H1 (cell line): ENCODE results near the gene ETV2. TPM values are rescaled to one million over a fixed set of nuclear protein-coding genes. Genes with fewer than 3 reads are reported as not detected.

Source experiments
- GABPA ChIP-seq: IDR thresholded peaks from 2 replicates; pipeline ENCODE4 v1.6.1; 2011; ENCODE audit warnings: mild to moderate bottlenecking, low read length, moderate library complexity, borderline replicate concordance; ENCODE audit not compliant: insufficient read depth
- polyA plus RNA-seq, 7 experiments: library from polyadenylated mRNA; depleted of rRNA in 3 of 7; stranded (reverse) in 5 of 7; unstranded in 2 of 7; fragments of >200 nt in 5 of 7; fragments of 200-250 nt in 2 of 7; gene quantifications; 1 replicate in 5 of 7; 2 replicates in 1 of 7; 4 replicates in 1 of 7; pipeline versions ENCODE4 v1.2.1 to v1.2.3, GENCODE V29; 2011 to 2013; ENCODE audit warnings: missing spikeins in 2 of 7, mixed read lengths in 2 of 7
- total RNA-seq: library from RNA; stranded (reverse); fragmentation: NEBNext Ultra II Directional; extraction: Animal tissue kit (Norgen Biotek cat#: 25700); gene quantifications from 2 replicates; pipeline ENCODE4 v1.2.1, GENCODE V29; 2021

Gene ETV2
- total and polyA plus RNA-seq, 2 of the 8 experiments (the other 6 are each of a cell fraction or from before 2014, with no cell fraction given), result 0.88 to 1.3 TPM

GRCh38 chr19:35612559-35613321 is 28.8 kb upstream of the ETV2 start, which contains the start of gene HAUS5 (continued):
- TF ChIP-seq GABPA, result no peak
